SK-MEL-5 (cell line): ENCODE results near the gene PTPRG. TPM values are rescaled to one million over a fixed set of nuclear protein-coding genes. Genes with fewer than 3 reads are reported as not detected.

Experiments used
- DNase-seq: peaks from one replicate; pipeline ENCODE4 v3.0.0-alpha.2; 2016; ENCODE audit warnings: low read depth, low spot score
- in situ Hi-C: cut with HindIII; loops from 2 replicates; pipeline ENCODE4 v1.10.0; 2016; ENCODE audit warnings: low sequenced_read_pairs, high pct_unique_total_duplicates, low pct_unique_long_range_greater_than_20kb
- total RNA-seq: library from RNA; depleted of rRNA; stranded (reverse); fragments of >200 nt; shearing (Covaris generic); gene quantifications from 2 replicates; pipeline ENCODE4 v1.2.3, GENCODE V29; 2014

The PTPRG gene
- total RNA-seq, 1 experiment from 2014 or later: 35.3 TPM

DNA sequence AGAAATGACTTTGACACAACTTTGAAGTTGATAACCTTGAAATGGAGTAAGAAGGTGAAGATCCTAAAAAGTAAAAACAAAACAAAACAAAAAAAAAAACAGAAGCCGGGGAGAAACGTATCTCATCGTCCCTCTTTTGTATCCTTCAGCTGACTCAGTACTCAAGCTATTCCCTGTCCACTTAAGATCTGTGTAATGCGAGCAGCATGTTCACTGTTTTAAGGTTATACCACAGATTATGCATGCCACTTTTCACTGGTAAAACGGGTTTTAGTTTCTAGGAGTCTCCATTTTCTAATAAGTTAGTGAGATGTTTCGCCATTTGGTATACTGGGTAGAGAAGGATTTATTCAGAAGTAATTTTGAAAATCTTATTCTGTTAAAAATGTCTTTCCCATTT, 487.7 kb downstream of the PTPRG start:
- in situ Hi-C loops: no loop called here
- no peak for DNase-seq

GRCh38 chr3:62051506-62051905, 490.1 kb downstream of the PTPRG start:
- in situ Hi-C loops: no loop called here
- DNase-seq: peak; percentile 46

DNA sequence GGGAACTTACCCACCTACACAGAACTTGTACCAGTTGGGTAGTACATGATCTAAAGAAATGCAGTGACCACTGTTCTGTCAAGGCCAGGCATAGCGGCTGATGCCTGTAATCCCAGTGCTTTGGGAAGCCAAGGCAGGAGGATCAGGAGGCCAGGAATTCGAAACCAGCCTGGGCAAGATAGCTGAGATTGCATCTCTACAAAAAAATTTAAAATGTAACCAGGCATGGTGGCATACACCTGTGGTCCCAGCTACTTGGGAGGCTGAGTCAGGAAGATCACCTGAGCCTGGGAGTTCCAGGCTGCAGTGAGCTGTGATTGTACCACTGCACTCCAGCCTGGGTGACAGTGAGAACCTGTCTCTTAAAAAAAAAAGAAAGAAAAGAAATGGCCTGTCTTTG, 491.0 kb downstream of the PTPRG start:
- in situ Hi-C loops: no loop called here
- no peak for DNase-seq

DNA sequence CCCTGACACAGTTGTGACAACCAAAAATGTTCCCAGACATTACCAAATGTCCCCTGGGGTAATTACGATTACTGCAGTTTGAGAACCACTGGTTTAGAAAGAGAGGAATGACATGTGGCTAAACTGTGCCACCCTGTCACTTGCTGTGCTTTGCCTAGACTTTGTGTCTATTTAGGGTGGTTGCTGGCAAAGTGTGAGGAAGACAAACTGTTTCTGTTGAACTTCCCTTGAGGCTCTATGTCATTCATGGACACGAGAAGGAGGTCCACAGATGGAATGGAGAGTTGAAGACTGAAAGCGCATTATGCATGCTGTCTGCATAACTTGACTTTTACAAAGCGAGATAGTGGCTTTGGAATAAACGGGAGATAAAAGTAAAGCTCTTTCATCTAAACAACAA, 495.3 kb downstream of the PTPRG start:
- DNase-seq: no peak
- in situ Hi-C loops: no loop called here

- in situ Hi-C loops: no loop called here
- DNase-seq: no peak
Measured at GRCh38 chr3:62057339-62058047, 496.1 kb downstream of the PTPRG start.

GRCh38 chr3:62065985-62066693, 504.8 kb downstream of the PTPRG start:
- DNase-seq: no peak
- in situ Hi-C loops: no loop called here

- in situ Hi-C loops: no loop called here
Measured at GRCh38 chr3:62068337-62068736, 507.0 kb downstream of the PTPRG start.

DNA sequence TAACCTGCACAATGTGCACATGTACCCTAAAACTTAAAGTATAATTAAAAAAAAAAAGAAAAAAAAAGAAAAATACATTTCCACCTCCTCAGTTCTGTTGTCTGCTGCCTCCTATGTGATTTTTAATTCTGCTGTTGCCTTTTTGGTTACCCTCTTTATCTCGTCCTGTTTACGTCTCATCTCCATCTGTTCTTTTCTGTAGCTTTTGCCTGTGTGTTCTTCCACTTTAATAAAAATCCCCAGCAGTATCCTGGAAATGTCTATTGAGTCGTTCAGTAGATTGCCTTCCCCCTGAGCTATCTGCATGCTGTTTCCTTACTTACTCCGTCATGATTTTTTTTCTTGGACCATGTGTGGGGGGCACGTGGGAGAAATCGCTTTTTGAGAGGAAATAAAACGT, 509.5 kb downstream of the PTPRG start:
- in situ Hi-C loops: no loop called here
- no peak for DNase-seq

More at GRCh38 chr3:62068337-62068736, 507.0 kb downstream of the PTPRG start:
- no peak for DNase-seq

DNA sequence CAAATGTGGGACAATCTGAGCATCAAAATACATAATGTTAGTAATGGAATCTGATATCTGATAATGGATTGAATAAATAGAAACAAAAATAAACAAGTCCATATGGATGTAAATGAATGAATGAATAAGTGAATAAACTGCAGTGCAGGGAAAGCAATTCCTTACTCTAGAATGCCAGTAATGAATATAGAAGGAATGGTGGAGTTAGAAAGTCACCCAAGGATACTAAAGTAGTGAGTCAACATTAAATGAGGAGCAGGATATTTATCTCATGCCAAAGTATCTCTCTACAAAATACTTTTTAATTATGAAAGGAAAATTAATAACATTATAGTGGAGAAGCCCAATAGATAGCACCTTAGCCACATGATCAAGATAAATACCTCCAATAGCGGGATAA, 511.7 kb downstream of the PTPRG start:
- DNase-seq: no peak
- in situ Hi-C loops: no loop called here

- in situ Hi-C loops: no loop called here
Measured at GRCh38 chr3:62084558-62084957, 523.2 kb downstream of the PTPRG start.

GRCh38 chr3:62088472-62089104, 527.2 kb downstream of the PTPRG start:
- peak; percentile 62 for DNase-seq
- in situ Hi-C loops: no loop called here

More at GRCh38 chr3:62084558-62084957, 523.2 kb downstream of the PTPRG start:
- DNase-seq: no peak

DNA sequence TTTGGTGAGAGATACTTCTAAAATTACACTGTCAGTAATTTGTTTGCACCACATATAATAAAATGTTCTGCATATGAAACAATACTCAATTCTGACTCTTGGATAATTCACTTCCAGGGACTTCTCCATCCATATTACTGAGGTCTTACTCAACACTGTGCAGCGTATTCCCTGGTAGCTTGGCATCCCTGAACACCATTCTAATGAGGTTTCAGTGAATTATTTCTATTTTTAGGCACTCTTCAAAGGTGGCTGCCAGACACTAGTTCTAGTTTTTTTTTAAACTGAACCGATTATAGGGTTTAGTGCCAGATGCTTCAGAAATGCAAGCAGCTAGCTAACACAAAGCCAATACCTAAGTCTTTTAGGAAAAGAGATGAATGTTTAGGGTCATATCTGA, 528.7 kb downstream of the PTPRG start:
- no peak for DNase-seq
- in situ Hi-C loops: no loop called here

GRCh38 chr3:62090519-62090918, 529.1 kb downstream of the PTPRG start:
- DNase-seq: no peak
- in situ Hi-C loops: no loop called here

DNA sequence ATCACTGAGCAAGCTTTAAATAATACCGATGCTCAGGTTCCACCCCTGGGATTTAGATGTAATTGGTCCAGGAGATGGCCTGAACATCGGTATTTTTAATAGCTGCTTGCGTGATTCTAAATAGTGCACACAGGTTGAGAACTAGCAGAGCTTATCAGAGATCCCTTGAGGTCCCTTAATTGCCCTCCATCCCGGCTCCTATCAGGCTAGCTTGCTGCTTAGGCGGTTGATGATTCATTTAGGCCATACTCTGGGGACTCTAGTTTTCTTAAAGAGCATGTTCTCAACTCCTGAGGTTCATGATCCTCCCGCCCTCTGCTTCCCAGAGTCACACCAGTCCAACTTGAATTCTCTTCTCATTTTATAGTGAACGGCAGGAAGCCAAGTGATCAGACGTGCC, 531.7 kb downstream of the PTPRG start:
- in situ Hi-C loops: no loop called here

DNA sequence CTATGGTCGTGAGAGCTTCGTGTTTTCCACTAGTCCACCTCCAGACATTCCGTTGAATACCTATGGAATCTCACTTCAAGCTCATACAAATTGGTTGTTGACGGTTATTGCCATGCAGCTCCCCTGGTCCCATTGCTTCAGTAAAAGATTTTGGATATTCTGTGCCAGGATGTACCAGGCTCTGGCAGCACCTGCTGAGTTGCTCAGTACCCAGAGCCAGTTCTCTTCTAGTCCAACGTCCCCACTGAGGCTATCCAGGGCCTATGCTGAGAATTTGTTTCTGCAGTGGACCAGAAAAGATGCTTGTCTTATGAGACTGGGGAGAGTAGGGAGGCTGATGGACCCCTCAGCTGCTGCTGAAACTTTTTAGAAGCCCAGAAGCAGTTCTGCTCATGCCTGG, 533.1 kb downstream of the PTPRG start:
- DNase-seq: no peak
- in situ Hi-C loops: no loop called here

More for the DNA sequence above, 531.7 kb downstream of the PTPRG start:
- no peak for DNase-seq

DNA sequence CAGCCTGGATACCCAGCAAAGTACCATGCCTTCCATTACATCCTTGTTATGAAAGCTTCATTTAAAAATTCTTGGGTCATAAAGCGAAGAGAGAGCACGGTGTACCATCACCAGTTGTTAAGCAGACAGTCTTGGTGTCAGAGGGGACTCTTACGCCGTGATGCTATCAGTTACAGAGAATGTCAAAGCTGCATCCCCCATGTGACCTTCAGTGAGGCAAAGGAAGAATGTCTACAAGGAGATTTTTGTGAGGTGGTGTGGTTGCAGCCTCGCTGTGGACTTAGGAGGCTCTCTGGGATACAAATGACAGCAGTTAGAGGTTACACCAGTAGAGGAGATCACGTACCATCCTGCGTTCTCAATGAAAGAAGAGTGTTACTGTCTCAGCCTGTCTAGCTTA, 533.7 kb downstream of the PTPRG start:
- no peak for DNase-seq
- in situ Hi-C loops: no loop called here

DNA sequence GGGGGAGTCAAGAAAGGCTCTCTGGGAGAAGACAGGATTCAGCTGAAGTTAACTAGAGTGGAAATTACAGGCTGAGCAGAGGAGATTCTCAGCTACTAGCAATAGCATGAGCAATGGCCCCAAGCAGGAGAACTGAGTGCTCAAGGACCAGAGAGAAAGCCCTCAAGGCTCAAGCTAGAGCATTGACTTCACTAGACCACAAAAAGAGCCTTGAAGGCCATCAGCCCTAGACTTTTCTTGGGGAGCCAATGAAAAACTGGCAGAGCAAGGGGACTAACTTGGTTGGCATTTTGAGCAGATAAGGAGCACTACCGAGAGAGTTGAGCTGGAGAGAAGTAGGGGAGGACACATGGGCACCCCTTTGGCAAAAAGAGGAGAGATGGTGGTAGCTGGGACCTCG, 534.4 kb downstream of the PTPRG start:
- in situ Hi-C loops: no loop called here
- no peak for DNase-seq

DNA sequence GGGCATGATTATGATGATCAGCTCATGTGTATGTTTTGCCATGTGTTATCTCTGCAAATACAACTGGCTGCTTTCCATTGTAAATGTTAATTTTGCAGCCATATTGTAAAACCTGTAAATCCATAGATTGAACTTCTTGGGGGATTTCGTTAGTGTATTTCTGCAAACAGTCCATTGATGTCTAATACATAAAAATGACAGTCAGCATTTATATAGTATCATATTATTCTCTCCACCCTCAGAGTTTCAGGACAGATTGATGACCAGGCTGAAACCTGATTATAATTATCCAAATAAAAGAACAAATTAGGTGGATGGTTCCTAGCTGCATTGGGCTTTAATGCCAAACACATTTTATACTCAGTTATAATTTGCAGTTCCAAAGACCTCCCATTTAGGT, 535.1 kb downstream of the PTPRG start:
- no peak for DNase-seq
- in situ Hi-C loops: no loop called here

- in situ Hi-C loops: no loop called here
- DNase-seq: no peak
Measured at GRCh38 chr3:62097121-62097520, 535.8 kb downstream of the PTPRG start.
